T-cell (primary cell): ENCODE data around the gene BTC. TPM values are rescaled to one million over a fixed set of nuclear protein-coding genes. Genes with fewer than 3 reads are reported as not detected.
"Not testable (repeated sequence)": the region's sequence is repeated elsewhere in the genome, so short reads cannot be mapped to it uniquely, and the experiment has no call there.

Source experiments
- ATAC-seq, 4 experiments: fragments of 200-7000 bp in 3 of 4; fragments of 150-1000 bp in 1 of 4; cut with Tn5 transposase; replicated peaks in 1 of 4; 1 replicate in 3 of 4; 2 replicates in 1 of 4; pipeline ENCODE4 v1.10.0; 2021; ENCODE audit warnings: moderate library complexity in 3 of 4, mild to moderate bottlenecking in 2 of 4, moderate number of reproducible peaks in 1 of 4
- CTCF ChIA-PET, 2 donors: fragments of 300-600 bp; sonication (Branson Sonifier 250); formaldehyde crosslinking; loops; one replicate each; lab custom pipeline; 2022; ENCODE audit warnings: antibody characterized with exemption in 2 of 2; lab: Charles Lee
- POLR2A ChIA-PET, 2 donors: fragments of 300-600 bp; sonication (Branson Sonifier 250); formaldehyde crosslinking; loops; one replicate each; lab custom pipeline; 2022; ENCODE audit warnings: antibody characterized with exemption in 2 of 2; lab: Charles Lee
- DNase-seq, 35 experiments: peaks; one replicate each; pipeline versions ENCODE4 v3.0.0 to v3.0.0-alpha.2; 2013 to 2023
- H3K27ac ChIP-seq: one replicate; pipeline ENCODE4 v1.5.1; 2013; ENCODE audit warnings: low read length
- H3K27me3 ChIP-seq, 2 experiments: replicated peaks in 1 of 2; 1 replicate in 1 of 2; 2 replicates in 1 of 2; pipeline versions ENCODE4 v1.6.1 to v1.7.0; 2013; ENCODE audit warnings: low read length in 1 of 2, mixed read lengths in 1 of 2; ENCODE audit not compliant: control insufficient read depth in 2 of 2, insufficient read depth in 2 of 2; ENCODE audit errors: extremely low read depth in 1 of 2
- H3K36me3 ChIP-seq, 2 donors: 1 replicate in 1 of 2; 2 replicates in 1 of 2; pipeline versions ENCODE4 v1.6.1 to v1.7.0; 2013; ENCODE audit warnings: low read length in 1 of 2; ENCODE audit not compliant: control insufficient read depth in 2 of 2, insufficient read depth in 1 of 2; ENCODE audit errors: extremely low read depth in 1 of 2
- H3K4me1 ChIP-seq, 2 experiments: 1 replicate in 1 of 2; 2 replicates in 1 of 2; pipeline versions ENCODE4 v1.6.1 to v1.7.0; 2013; ENCODE audit warnings: low read length in 2 of 2, mixed read lengths in 1 of 2; ENCODE audit not compliant: insufficient read depth in 2 of 2, control insufficient read depth in 1 of 2; ENCODE audit errors: extremely low read depth in 1 of 2
- H3K4me3 ChIP-seq, 2 donors: 1 replicate in 1 of 2; 2 replicates in 1 of 2; pipeline versions ENCODE4 v1.5.1 to v1.7.0; 2013; ENCODE audit warnings: mild to moderate bottlenecking in 2 of 2, low read length in 1 of 2, moderate library complexity in 1 of 2; ENCODE audit not compliant: control insufficient read depth in 1 of 2; ENCODE audit errors: extremely low read depth in 1 of 2
- H3K9me3 ChIP-seq: 2 replicates; pipeline ENCODE4 v1.7.0; 2013
- H3K27ac Mint-ChIP-seq, 2 donors: one replicate each; pipeline ENCODE4 v1.8.0; 2020 to 2021; ENCODE audit warnings: mild to moderate bottlenecking in 2 of 2, mixed read lengths in 2 of 2
- H3K27me3 Mint-ChIP-seq, 2 donors: one replicate each; pipeline ENCODE4 v1.8.0; 2021 to 2022; ENCODE audit warnings: mixed read lengths in 2 of 2
- H3K36me3 Mint-ChIP-seq: one replicate; pipeline ENCODE4 v1.8.0; 2021; ENCODE audit warnings: mixed read lengths
- H3K4me1 Mint-ChIP-seq, 3 donors: one replicate each; pipeline ENCODE4 v1.8.0; 2020 to 2022; ENCODE audit warnings: mixed read lengths in 3 of 3, mild to moderate bottlenecking in 1 of 3
- H3K4me3 Mint-ChIP-seq, 3 donors: one replicate each; pipeline ENCODE4 v1.8.0; 2020 to 2022; ENCODE audit warnings: mild to moderate bottlenecking in 3 of 3, mixed read lengths in 3 of 3, moderate library complexity in 3 of 3
- H3K9me3 Mint-ChIP-seq, 3 donors: one replicate each; pipeline ENCODE4 v1.8.0; 2020 to 2022; ENCODE audit warnings: mixed read lengths in 3 of 3
- WGBS: methylation state at CpG from one replicate; pipeline ENCODE4 v1.1.5; 2013; ENCODE audit warnings: missing lambda C conversion rate; ENCODE audit not compliant: insufficient coverage; 5-methylcytosine and 5-hydroxymethylcytosine counted together
- total RNA-seq, 35 experiments: library from RNA in 6 of 35; stranded (reverse) in 6 of 35; fragments of 120-200 nt in 1 of 35; gene quantifications; one replicate each; pipeline versions ENCODE4 v1.2.1 to v1.2.4 and lab custom pipeline; 2013 to 2026

BTC gene
- total RNA-seq, 5 donors from 2014 or later (not counting 1 experiment from before 2014, with no cell fraction given), result not detected

DNA sequence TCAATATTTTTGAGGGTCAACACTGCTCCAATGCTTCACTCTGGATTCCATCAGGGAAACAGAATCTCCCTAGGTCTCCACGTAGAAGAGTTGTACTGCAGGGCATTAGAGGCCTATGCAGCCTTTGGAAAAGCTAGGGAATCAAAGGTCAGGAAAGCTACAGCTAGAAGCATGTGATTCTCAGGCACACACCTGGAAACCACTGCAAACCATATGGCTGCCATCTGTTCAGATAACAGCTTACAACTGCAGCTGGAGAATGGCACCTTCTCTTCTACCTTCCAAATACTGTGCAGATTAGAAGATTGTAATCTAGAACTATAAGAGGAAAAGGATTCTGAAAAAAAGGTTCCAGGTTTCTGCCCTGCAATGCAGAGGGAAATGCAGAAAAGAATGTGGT is 60.6 kb downstream of the BTC start:
- Histone ChIP-seq H3K27me3 (no peaks in the 10 kb centered on the region), H3K27ac (no peak overlapping the region), H3K36me3 (no peaks in the 10 kb centered on the region), H3K9me3 (no peaks in the 10 kb centered on the region), H3K4me3 (no peak overlapping the region), H3K4me1 (no peaks in the 10 kb centered on the region)
- H3K36me3 Mint-ChIP-seq, result no peaks in the 10 kb centered on the region
- ChIA-PET CTCF (no interaction called here), POLR2A (no interaction called here)
- no peak overlapping the region for H3K4me3 Mint-ChIP-seq
- WGBS, result 67% methylated on average over 1 of the region's 1 CpG
- no peaks in the 10 kb centered on the region for H3K27me3 Mint-ChIP-seq
- H3K9me3 Mint-ChIP-seq, result no peaks in the 10 kb centered on the region
- ATAC-seq (no peak), DNase-seq (no peak)
- no peak overlapping the region for H3K27ac Mint-ChIP-seq
- H3K4me1 Mint-ChIP-seq, result no peaks in the 10 kb centered on the region

GRCh38 chr4:74724979-74725378 is 69.3 kb downstream of the BTC start:
- Mint-ChIP-seq H3K4me1 (no peaks in the 10 kb centered on the region), H3K4me3 (no peak overlapping the region), H3K27ac (no peak overlapping the region), H3K36me3 (no peaks in the 10 kb centered on the region), H3K27me3 (peaks cover 0 to 6% of the 10 kb centered on the region in 2 donors), H3K9me3 (no peaks in the 10 kb centered on the region)
- DNase-seq (no peak), ATAC-seq (no peak)
- Histone ChIP-seq H3K27ac (no peak overlapping the region), H3K4me1 (no peaks in the 10 kb centered on the region), H3K27me3 (no peaks in the 10 kb centered on the region), H3K36me3 (no peaks in the 10 kb centered on the region), H3K9me3 (no peaks in the 10 kb centered on the region), H3K4me3 (no peak overlapping the region)
- ChIA-PET POLR2A (no interaction called here), CTCF (no interaction called here)
- 100% methylated on average over 1 of the region's 3 CpGs for WGBS

- WGBS, result 80% methylated on average over 1 of the region's 1 CpG
- Histone ChIP-seq H3K27ac (no peak overlapping the region), H3K36me3 (no peaks in the 10 kb centered on the region), H3K4me3 (no peak overlapping the region), H3K9me3 (no peaks in the 10 kb centered on the region), H3K4me1 (no peaks in the 10 kb centered on the region), H3K27me3 (peaks cover 0 to 10% of the 10 kb centered on the region in 2 experiments)
- Mint-ChIP-seq H3K4me3 (no peak overlapping the region), H3K27ac (no peak overlapping the region), H3K36me3 (no peaks in the 10 kb centered on the region), H3K9me3 (peaks cover 5 to 6% (median 6%) of the 10 kb centered on the region in 3 donors), H3K27me3 (peaks cover 3% of the 10 kb centered on the region in 2 donors), H3K4me1 (no peaks in the 10 kb centered on the region)
- no peak for DNase-seq
- POLR2A ChIA-PET, result no interaction called here
- CTCF ChIA-PET, result no interaction called here
- no peak for ATAC-seq
These were observed 77.9 kb downstream of the BTC start for GRCh38 chr4:74716436-74716765.

GRCh38 chr4:74715706-74716435 is 78.5 kb downstream of the BTC start:
- no peak for DNase-seq
- H3K27me3 Mint-ChIP-seq, result peaks cover 3 to 7% of the 10 kb centered on the region in 2 donors
- peaks cover 6 to 11% (median 10%) of the 10 kb centered on the region in 3 donors for H3K9me3 Mint-ChIP-seq
- CTCF ChIA-PET, result no interaction called here
- no peaks in the 10 kb centered on the region for H3K36me3 ChIP-seq
- H3K36me3 Mint-ChIP-seq, result no peaks in the 10 kb centered on the region
- no peak for ATAC-seq
- H3K4me3 Mint-ChIP-seq, result no peak overlapping the region
- peaks cover 0 to 10% of the 10 kb centered on the region in 2 experiments for H3K27me3 ChIP-seq
- no peaks in the 10 kb centered on the region for H3K4me1 ChIP-seq
- H3K27ac ChIP-seq, result no peak overlapping the region
- 60% methylated on average over 2 of the region's 5 CpGs for WGBS
- H3K27ac Mint-ChIP-seq, result no peak overlapping the region
- no peaks in the 10 kb centered on the region for H3K9me3 ChIP-seq
- H3K4me3 ChIP-seq, result no peak overlapping the region
- POLR2A ChIA-PET, result no interaction called here
- no peaks in the 10 kb centered on the region for H3K4me1 Mint-ChIP-seq

DNA sequence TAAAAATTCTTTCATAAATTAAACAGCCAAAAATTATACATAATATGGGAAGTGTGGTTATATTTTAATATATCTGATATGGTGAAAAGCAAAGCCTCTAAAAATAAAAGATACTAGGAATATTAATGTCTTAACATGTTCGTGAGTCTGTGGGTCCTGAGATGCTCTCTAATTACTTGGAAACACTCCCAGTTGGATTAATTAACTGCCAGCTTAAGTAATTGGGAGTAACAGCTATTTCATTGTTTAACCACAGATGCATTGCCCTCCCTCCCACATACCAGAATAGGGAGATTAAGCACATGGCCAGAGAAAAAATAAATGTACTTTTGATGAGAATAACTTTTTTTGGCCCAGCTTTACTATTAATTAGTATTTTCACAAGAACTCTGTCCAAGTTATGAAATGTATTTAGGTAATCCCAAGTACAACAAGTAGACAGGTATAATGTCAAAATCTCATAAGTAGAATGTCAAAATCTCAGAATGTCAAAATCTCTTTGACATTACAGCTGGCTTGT is 79.7 kb downstream of the BTC start:
- Histone ChIP-seq H3K27ac (no peak overlapping the region), H3K4me1 (no peaks in the 10 kb centered on the region), H3K4me3 (no peak overlapping the region), H3K9me3 (no peaks in the 10 kb centered on the region), H3K27me3 (peaks cover 0 to 10% of the 10 kb centered on the region in 2 experiments), H3K36me3 (no peaks in the 10 kb centered on the region)
- ATAC-seq, result no peak
- no peaks in the 10 kb centered on the region for H3K4me1 Mint-ChIP-seq
- POLR2A ChIA-PET, result no interaction called here
- peaks cover 6 to 12% (median 11%) of the 10 kb centered on the region in 3 donors for H3K9me3 Mint-ChIP-seq
- no peak for DNase-seq
- no peak overlapping the region for H3K4me3 Mint-ChIP-seq
- CTCF ChIA-PET, result no interaction called here
- no CpG with 5 or more reads among the region's 1 CpG for WGBS
- H3K27ac Mint-ChIP-seq, result no peak overlapping the region
- H3K36me3 Mint-ChIP-seq, result no peaks in the 10 kb centered on the region
- peaks cover 3 to 7% of the 10 kb centered on the region in 2 donors for H3K27me3 Mint-ChIP-seq

- no CpG with 5 or more reads among the region's 3 CpGs for WGBS
- H3K4me1 ChIP-seq, H3K27ac Mint-ChIP-seq, H3K27me3 ChIP-seq, H3K4me3 Mint-ChIP-seq, H3K9me3 ChIP-seq, H3K36me3 Mint-ChIP-seq, CTCF ChIA-PET, ATAC-seq, POLR2A ChIA-PET, H3K4me3 ChIP-seq, DNase-seq, H3K27ac ChIP-seq, H3K36me3 ChIP-seq, H3K4me1 Mint-ChIP-seq: not testable (repeated sequence)
- Mint-ChIP-seq H3K27me3 (peaks cover 2 to 10% of the 10 kb centered on the region in 2 donors), H3K9me3 (peaks cover 6 to 12% (median 11%) of the 10 kb centered on the region in 3 donors)
These were observed 86.2 kb downstream of the BTC start for GRCh38 chr4:74708135-74708534.
